OCI-M2 (cell line): Measurements from ENCODE around the gene RASSF1.

Experiments used
- DNase-seq: peaks from one replicate; lab custom pipeline; 2025; ENCODE audit not compliant: unreplicated experiment; lab: John Stamatoyannopoulos, UW

The RASSF1 gene

GRCh38 chr3:50340448-50341329 is at the start of gene RASSF1:
TSS of gene RASSF1 (minus strand) at chr3:50340836. CDS start at chr3:50340805, 31 bp downstream.
- no peak for DNase-seq

GRCh38 chr3:50389414-50389767 is 48.8 kb upstream of the RASSF1 start:
- DNase-seq: no peak

GRCh38 chr3:50388720-50389413 is 48.2 kb upstream of the RASSF1 start:
- no peak for DNase-seq

GRCh38 chr3:50388016-50388719 is 47.5 kb upstream of the RASSF1 start:
- no peak for DNase-seq

- DNase-seq: no peak
Measured at GRCh38 chr3:50385754-50386153, 45.1 kb upstream of the RASSF1 start.

GRCh38 chr3:50383750-50384149 is 43.1 kb upstream of the RASSF1 start:
- DNase-seq: no peak

GRCh38 chr3:50382722-50383121 is 42.1 kb upstream of the RASSF1 start:
- no peak for DNase-seq

- no peak for DNase-seq
Measured at GRCh38 chr3:50381383-50381782, 40.7 kb upstream of the RASSF1 start.

GRCh38 chr3:50380405-50381085 is 39.9 kb upstream of the RASSF1 start:
- DNase-seq: no peak

- no peak for DNase-seq
Measured at GRCh38 chr3:50378757-50379156, 38.1 kb upstream of the RASSF1 start.

- no peak for DNase-seq
Measured at GRCh38 chr3:50378024-50378423, 37.4 kb upstream of the RASSF1 start.

GRCh38 chr3:50375258-50375931 is 34.8 kb upstream of the RASSF1 start:
- no peak for DNase-seq

GRCh38 chr3:50374363-50375257 is 34.0 kb upstream of the RASSF1 start:
- DNase-seq: no peak

- DNase-seq: no peak
Measured at GRCh38 chr3:50373146-50374051, 32.8 kb upstream of the RASSF1 start.

GRCh38 chr3:50372349-50372748 is 31.7 kb upstream of the RASSF1 start:
- DNase-seq: no peak

- no peak for DNase-seq
Measured at GRCh38 chr3:50371133-50371685, 30.6 kb upstream of the RASSF1 start.

GRCh38 chr3:50370594-50370993 is 30.0 kb upstream of the RASSF1 start:
- no peak for DNase-seq

- no peak for DNase-seq
Measured at GRCh38 chr3:50369012-50369670, 28.5 kb upstream of the RASSF1 start.
